Right lobe of liver (tissue), 6 donors: ENCODE results near the gene FBLN2. TPM values are rescaled to one million over a fixed set of nuclear protein-coding genes. Genes with fewer than 3 reads are reported as not detected.

ENCODE experiments used
- ATAC-seq, 4 donors: fragments of 200-7000 bp; cut with Tn5 transposase; one replicate each; pipeline ENCODE4 v1.9.1; 2020; ENCODE audit warnings: mild to moderate bottlenecking in 4 of 4, moderate library complexity in 4 of 4
- DNase-seq, 3 donors: peaks; one replicate each; pipeline ENCODE4 v3.0.0-alpha.2; 2020
- H3K27ac ChIP-seq, 3 donors: fragments of 200-600 bp; one replicate each; pipeline ENCODE4 v1.8.0; 2022
- H3K27me3 ChIP-seq, 2 donors: fragments of 200-600 bp; one replicate each; pipeline ENCODE4 v1.8.0; 2022
- H3K36me3 ChIP-seq, 4 donors: fragments of 200-600 bp; sonication (generic) in 1 of 4; one replicate each; pipeline versions ENCODE4 v1.5.1 to v1.8.0; 2017 to 2022; ENCODE audit warnings: control low read depth in 1 of 4
- H3K4me1 ChIP-seq, 4 donors: fragments of 200-600 bp; sonication (generic) in 1 of 4; one replicate each; pipeline versions ENCODE4 v1.5.1 to v1.8.0; 2017 to 2022; ENCODE audit warnings: control low read depth in 1 of 4
- H3K4me3 ChIP-seq, 3 donors: fragments of 200-600 bp; one replicate each; pipeline ENCODE4 v1.8.0; 2022
- H3K9me3 ChIP-seq, 4 donors: fragments of 200-600 bp; sonication (generic) in 1 of 4; one replicate each; pipeline versions ENCODE4 v1.5.1 to v1.8.0; 2017 to 2022; ENCODE audit warnings: control low read depth in 1 of 4
- POLR2A ChIP-seq: fragments of 450-650 bp; IDR thresholded peaks from one replicate; pipeline ENCODE4 v1.6.1; 2017; ENCODE audit warnings: antibody characterized with exemption, mild to moderate bottlenecking
- whole genome bisulfite sequencing: methylation state at CpG from one replicate; pipeline ENCODE4 v1.1.6; 2018; ENCODE audit warnings: low coverage, low lambda C conversion rate; ENCODE audit not compliant: insufficient coverage; ENCODE audit errors: missing lambda C conversion rate; 5-methylcytosine and 5-hydroxymethylcytosine counted together
- intact Hi-C, 2 donors: fragments of 100-400 bp; cut with DNase I; formaldehyde crosslinking; loops; one replicate each; pipeline versions ENCODE4 v1.11.2 to v1.14.1; 2022
- total RNA-seq, 6 experiments: library from RNA; depleted of rRNA in 2 of 6; stranded (reverse); fragments of >200 nt in 2 of 6; fragmentation: NEBNext Ultra II Directional in 3 of 6; extraction: Animal tissue kit (Norgen Biotek cat#: 25700) in 3 of 6; gene quantifications; one replicate each; pipeline versions ENCODE4 v1.1.0 to v1.2.4, GENCODE V29; 2016 to 2023
- TF ChIP-seq, protein P1 (sequence below), 4 donors: fragments of 200-600 bp in 3 of 4; fragments of 450-650 bp in 1 of 4; IDR thresholded peaks; one replicate each; pipeline versions ENCODE4 v1.5.1 to v1.8.0; 2016 to 2022; ENCODE audit warnings: antibody characterized with exemption in 4 of 4, mild to moderate bottlenecking in 2 of 4
- donor health status: DM: no; HTN: yes; CAD: no.
- donor health status: DM: no; HTN: no; CAD: no.
- donor health status: DM: no; HTN: no; CAD: no.
- donor health status: DM: no; HTN: yes; CAD: no.
- donor health status: DM: no; HTN: yes; CAD: no.

Gene FBLN2
- total RNA-seq, 6 experiments from 2014 or later = 1.9 to 4.0 (median 2.7) TPM

DNA sequence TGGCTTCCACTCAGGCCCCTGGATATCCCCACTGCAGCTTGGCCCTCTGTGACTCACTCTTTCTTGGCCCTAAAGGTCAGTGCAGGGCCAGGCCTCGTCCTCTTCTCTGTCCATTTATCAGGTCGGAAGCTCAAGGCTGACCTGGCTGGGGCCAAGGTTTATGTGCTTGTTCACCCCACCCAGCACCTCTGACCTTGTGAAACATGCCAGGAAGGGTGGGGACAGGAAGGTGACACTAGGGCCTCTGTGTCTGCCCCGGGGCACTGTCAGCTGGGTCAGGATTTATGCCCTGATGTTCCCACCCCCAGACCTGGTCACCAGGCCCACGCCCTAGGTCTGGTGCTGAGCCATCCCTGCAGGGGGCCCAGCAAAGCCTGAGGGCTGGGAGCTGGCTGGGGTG is 103.8 kb downstream of the FBLN2 start:
- peaks cover 0 to 2% (median 0%) of the 10 kb centered on the region in 4 donors for H3K9me3 ChIP-seq
- ATAC-seq (no peak), DNase-seq (no peak)
- no peak overlapping the region for H3K27ac ChIP-seq
- intact Hi-C loops = loop anchor here in 1 of 2 donors (10.0 kb wide), 2 partner anchors 232 to 558 kb away; partner anchors contain the start of gene WNT7A
- H3K4me1 ChIP-seq = peaks cover 0 to 5% (median 0%) of the 10 kb centered on the region in 4 donors
- TF ChIP-seq POLR2A = no peak
- TF ChIP-seq, protein P1, sequence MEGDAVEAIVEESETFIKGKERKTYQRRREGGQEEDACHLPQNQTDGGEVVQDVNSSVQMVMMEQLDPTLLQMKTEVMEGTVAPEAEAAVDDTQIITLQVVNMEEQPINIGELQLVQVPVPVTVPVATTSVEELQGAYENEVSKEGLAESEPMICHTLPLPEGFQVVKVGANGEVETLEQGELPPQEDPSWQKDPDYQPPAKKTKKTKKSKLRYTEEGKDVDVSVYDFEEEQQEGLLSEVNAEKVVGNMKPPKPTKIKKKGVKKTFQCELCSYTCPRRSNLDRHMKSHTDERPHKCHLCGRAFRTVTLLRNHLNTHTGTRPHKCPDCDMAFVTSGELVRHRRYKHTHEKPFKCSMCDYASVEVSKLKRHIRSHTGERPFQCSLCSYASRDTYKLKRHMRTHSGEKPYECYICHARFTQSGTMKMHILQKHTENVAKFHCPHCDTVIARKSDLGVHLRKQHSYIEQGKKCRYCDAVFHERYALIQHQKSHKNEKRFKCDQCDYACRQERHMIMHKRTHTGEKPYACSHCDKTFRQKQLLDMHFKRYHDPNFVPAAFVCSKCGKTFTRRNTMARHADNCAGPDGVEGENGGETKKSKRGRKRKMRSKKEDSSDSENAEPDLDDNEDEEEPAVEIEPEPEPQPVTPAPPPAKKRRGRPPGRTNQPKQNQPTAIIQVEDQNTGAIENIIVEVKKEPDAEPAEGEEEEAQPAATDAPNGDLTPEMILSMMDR (IDR thresholded peaks at IDR 0.05) = no peak
- no peaks in the 10 kb centered on the region for H3K27me3 ChIP-seq
- WGBS = 57% methylated on average over 1 of the region's 4 CpGs
- no peak overlapping the region for H3K4me3 ChIP-seq
- no peaks in the 10 kb centered on the region for H3K36me3 ChIP-seq

DNA sequence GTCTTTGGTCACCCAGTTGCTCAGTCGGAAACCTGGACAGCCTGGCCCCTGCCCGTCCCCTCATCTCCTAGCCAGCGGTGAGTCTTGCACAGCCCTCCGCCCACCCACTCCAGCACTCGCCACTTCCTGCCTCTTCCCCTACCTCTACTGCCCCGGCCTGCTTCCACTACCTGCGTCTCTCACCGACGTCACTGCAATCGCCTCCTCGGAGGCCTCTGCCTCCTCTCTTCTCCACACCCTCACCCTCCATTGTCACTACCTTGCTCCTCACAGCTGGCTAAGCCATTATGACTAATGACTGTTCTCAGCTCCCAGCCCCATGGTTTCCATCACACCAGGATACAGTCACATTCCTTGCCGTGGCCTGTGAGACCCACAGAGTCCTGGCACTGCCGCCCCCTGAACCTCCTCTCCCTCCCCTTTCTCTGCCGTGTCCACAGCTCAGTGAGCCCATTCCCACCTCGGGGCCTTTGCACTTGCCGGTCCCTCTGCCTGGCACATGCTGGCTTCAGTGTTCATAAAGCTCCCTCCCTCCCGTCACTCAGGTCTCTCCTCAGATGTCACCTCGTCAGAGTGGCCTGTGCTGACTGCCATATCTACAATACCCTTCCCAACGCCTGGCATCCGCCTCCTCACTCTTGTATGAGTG is 104.8 kb downstream of the FBLN2 start:
- H3K36me3 ChIP-seq = no peaks in the 10 kb centered on the region
- no peak for ATAC-seq

GRCh38 chr3:13654330-13655060 is 105.6 kb downstream of the FBLN2 start:
- DNase-seq (no peak), ATAC-seq (no peak)
- intact Hi-C loops = loop anchor here in 1 of 2 donors (10.0 kb wide), 2 partner anchors 230 to 560 kb away; partner anchors contain the start of gene WNT7A
- no CpG with 5 or more reads among the region's 15 CpGs for WGBS
- Histone ChIP-seq H3K36me3 (no peaks in the 10 kb centered on the region), H3K4me1 (peaks cover 0 to 5% (median 0%) of the 10 kb centered on the region in 4 donors), H3K9me3 (no peaks in the 10 kb centered on the region), H3K27me3 (no peaks in the 10 kb centered on the region), H3K27ac (no peak overlapping the region), H3K4me3 (no peak overlapping the region)
- TF ChIP-seq, protein P1 (IDR thresholded peaks at IDR 0.05) = no peak
- TF ChIP-seq POLR2A = no peak

More for the DNA sequence above, 104.8 kb downstream of the FBLN2 start:
- TF ChIP-seq, protein P1 (IDR thresholded peaks at IDR 0.05) = no peak
- no peak for TF ChIP-seq POLR2A
- H3K9me3 ChIP-seq = no peaks in the 10 kb centered on the region
- peaks cover 0 to 5% (median 0%) of the 10 kb centered on the region in 4 donors for H3K4me1 ChIP-seq
- intact Hi-C loops = loop anchor here in 1 of 2 donors (10.0 kb wide), 2 partner anchors 231 to 559 kb away; partner anchors contain the start of gene WNT7A
- WGBS = 78% methylated on average over 12 of the region's 20 CpGs
- no peak overlapping the region for H3K4me3 ChIP-seq
- H3K27me3 ChIP-seq = no peaks in the 10 kb centered on the region
- H3K27ac ChIP-seq = no peak overlapping the region
- DNase-seq = no peak

- ATAC-seq (peak; percentile 36 to 50 (median 39)), DNase-seq (peak in 1 of 3 donors; percentile 51)
- no CpG with 5 or more reads among the region's 70 CpGs for WGBS
- H3K27ac ChIP-seq = no peak overlapping the region
- H3K4me1 ChIP-seq = peaks cover 0 to 5% (median 0%) of the 10 kb centered on the region in 4 donors
- no peaks in the 10 kb centered on the region for H3K36me3 ChIP-seq
- intact Hi-C loops = loop anchor here in 1 of 2 donors (10.0 kb wide), 2 partner anchors 230 to 560 kb away; partner anchors contain the start of gene WNT7A
- H3K4me3 ChIP-seq = no peak overlapping the region
- no peaks in the 10 kb centered on the region for H3K27me3 ChIP-seq
- H3K9me3 ChIP-seq = no peaks in the 10 kb centered on the region
- TF ChIP-seq POLR2A = no peak
- TF ChIP-seq, protein P1 (IDR thresholded peaks at IDR 0.05) = peak; percentile 37 to 53 (median 48)
Measured at GRCh38 chr3:13655061-13655913, 106.4 kb downstream of the FBLN2 start.
